ENCODE measurements around the gene WSCD2. TPM values are rescaled to one million over a fixed set of nuclear protein-coding genes. Genes with fewer than 3 reads are reported as not detected.

Gene WSCD2
- total RNA-seq, 1 donor from 2014 or later, result 0.04 TPM

DNA sequence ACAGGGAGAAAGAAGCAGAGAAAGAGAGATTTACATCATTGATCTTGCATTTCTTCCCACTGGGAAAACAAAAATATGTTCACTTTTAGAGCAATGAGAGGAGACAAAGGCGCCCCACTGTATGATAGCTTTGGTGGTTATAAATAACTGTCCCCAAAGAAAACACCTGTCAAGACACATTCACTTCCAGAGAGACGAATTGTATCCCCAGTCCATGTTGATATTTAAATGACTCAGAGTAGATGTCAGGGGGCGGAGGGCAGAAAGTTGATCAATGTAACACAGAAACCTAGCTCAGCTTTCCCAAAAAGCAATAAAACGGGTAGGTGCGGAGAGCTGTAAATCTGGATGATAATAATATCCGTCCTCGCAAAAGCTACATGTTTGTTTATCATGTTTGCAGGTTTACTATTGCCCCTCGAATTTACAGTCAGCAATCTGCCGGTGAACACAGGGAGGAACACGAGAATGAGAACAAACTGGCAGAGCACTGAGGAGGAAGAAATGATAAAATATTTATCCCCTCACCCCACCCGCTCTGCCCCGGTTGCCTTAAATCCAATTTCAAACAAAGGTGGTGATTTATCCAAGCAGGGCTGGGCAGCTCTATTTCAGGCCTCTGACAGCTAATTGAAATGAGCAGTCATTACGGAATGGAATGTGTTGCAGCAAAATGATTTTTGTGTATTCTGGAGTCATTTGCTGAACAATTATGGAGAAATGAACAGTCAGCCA lies 125.6 kb downstream of the WSCD2 start:
- Histone ChIP-seq H3K27me3 (ENCODE audit: control insufficient read depth, insufficient read depth, low read length) (peaks cover 14% of the 10 kb centered on the region), H3K4me3 (ENCODE audit: low read depth, low read length) (no peak overlapping the region), H3K36me3 (ENCODE audit: control insufficient read depth, insufficient read depth, low read length) (no peaks in the 10 kb centered on the region)
- TF ChIP-seq, protein P1, sequence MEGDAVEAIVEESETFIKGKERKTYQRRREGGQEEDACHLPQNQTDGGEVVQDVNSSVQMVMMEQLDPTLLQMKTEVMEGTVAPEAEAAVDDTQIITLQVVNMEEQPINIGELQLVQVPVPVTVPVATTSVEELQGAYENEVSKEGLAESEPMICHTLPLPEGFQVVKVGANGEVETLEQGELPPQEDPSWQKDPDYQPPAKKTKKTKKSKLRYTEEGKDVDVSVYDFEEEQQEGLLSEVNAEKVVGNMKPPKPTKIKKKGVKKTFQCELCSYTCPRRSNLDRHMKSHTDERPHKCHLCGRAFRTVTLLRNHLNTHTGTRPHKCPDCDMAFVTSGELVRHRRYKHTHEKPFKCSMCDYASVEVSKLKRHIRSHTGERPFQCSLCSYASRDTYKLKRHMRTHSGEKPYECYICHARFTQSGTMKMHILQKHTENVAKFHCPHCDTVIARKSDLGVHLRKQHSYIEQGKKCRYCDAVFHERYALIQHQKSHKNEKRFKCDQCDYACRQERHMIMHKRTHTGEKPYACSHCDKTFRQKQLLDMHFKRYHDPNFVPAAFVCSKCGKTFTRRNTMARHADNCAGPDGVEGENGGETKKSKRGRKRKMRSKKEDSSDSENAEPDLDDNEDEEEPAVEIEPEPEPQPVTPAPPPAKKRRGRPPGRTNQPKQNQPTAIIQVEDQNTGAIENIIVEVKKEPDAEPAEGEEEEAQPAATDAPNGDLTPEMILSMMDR (IDR thresholded peaks at IDR 0.05; ENCODE audit: insufficient read depth, low read length, poor library complexity, severe bottlenecking), result no peak
- no peak for DNase-seq (ENCODE audit: low read depth)

DNA sequence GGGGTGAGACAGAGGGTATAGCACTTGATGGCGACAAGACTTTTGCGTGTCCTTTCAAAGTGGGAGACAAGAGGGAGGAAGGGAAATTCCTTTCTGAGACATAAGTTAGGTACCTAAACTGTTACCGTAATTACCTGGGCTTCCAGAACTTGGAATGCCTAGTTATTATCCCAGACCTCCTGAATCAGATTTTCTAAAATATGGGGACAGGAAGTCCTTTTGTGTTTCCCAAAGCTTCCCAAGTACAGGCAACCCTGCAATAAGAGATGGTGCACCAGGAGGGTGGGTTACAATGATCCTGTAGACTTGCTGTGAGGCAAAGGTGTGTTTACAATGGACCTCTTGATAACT lies 126.1 kb downstream of the WSCD2 start:
- H3K4me3 ChIP-seq (ENCODE audit: low read depth, low read length), result no peak overlapping the region
- DNase-seq (ENCODE audit: low read depth), result no peak
- H3K27me3 ChIP-seq (ENCODE audit: control insufficient read depth, insufficient read depth, low read length), result peaks cover 14% of the 10 kb centered on the region
- H3K36me3 ChIP-seq (ENCODE audit: control insufficient read depth, insufficient read depth, low read length), result no peaks in the 10 kb centered on the region
- TF ChIP-seq, protein P1 (IDR thresholded peaks at IDR 0.05; ENCODE audit: insufficient read depth, low read length, poor library complexity, severe bottlenecking), result no peak

DNA sequence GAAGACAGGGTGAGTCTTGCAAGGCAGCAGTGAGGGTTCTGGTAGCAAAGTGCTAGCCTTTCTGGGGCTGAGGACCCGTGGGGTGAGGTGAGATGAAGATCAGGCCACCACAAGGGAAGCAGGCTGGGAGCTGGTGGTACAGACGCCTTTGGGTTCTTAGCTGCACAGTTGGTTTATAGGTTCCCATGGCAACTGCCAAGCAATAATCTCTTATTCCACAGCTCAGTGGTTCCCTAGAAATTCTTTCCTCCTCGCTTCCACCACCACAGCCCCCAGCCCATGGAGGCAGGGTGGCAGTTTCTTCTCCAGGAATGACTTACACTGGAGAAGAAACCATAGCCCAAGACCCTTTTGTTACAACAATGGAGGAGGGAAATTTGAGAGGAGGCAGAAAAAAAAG lies 127.9 kb downstream of the WSCD2 start:
- DNase-seq (ENCODE audit: low read depth), result no peak
- Histone ChIP-seq H3K4me3 (ENCODE audit: low read depth, low read length) (no peak overlapping the region), H3K36me3 (ENCODE audit: control insufficient read depth, insufficient read depth, low read length) (no peaks in the 10 kb centered on the region), H3K27me3 (ENCODE audit: control insufficient read depth, insufficient read depth, low read length) (peaks cover 5% of the 10 kb centered on the region)
- TF ChIP-seq, protein P1 (IDR thresholded peaks at IDR 0.05; ENCODE audit: insufficient read depth, low read length, poor library complexity, severe bottlenecking), result no peak

DNA sequence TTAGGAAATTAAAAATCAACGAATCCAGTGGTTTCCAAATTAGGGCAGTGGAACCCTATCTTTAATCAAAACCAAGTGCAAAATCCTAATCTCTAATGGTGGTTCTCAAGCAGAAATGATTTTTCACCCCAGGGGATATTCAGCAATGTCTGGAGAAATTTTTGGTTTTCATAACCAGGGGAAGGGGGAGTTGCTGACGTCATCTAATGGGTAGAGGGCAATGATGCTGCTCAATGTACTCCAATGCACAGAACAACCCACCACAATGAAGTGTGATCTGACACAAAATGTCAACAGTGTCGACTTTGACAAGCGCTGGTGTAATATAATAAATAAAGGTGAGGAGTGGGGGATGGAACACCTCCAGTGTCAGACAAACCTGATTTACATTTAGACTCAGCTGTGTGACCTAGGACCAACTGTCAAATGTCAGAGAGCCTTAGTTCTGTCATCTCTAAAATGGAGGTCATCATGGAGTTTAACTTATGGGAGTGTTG lies 128.6 kb downstream of the WSCD2 start:
- Histone ChIP-seq H3K4me3 (ENCODE audit: low read depth, low read length) (no peak overlapping the region), H3K36me3 (ENCODE audit: control insufficient read depth, insufficient read depth, low read length) (no peaks in the 10 kb centered on the region), H3K27me3 (ENCODE audit: control insufficient read depth, insufficient read depth, low read length) (peaks cover 5% of the 10 kb centered on the region)
- TF ChIP-seq, protein P1 (IDR thresholded peaks at IDR 0.05; ENCODE audit: insufficient read depth, low read length, poor library complexity, severe bottlenecking), result no peak
- DNase-seq (ENCODE audit: low read depth), result no peak

DNA sequence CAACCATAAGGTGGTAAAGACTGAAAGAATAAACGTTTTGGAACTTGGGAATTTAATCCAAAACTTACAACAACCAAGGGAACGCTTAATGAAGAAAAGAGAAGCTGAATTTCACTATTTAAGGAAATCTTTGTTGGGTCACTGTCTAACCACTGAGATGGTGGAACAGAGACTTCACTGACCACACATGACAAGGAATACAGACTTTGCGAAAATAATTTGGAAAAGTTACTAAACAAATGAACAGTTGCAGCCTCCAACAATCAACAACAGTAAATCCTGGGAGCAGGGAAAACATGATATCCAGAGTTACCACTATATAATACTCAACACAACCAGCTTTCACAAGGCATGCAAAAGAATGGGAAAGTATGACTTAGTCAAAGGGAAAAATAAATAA lies 131.0 kb downstream of the WSCD2 start:
- H3K4me3 ChIP-seq (ENCODE audit: low read depth, low read length), result no peak overlapping the region
- TF ChIP-seq, protein P1 (IDR thresholded peaks at IDR 0.05; ENCODE audit: insufficient read depth, low read length, poor library complexity, severe bottlenecking), result no peak
- no peak for DNase-seq (ENCODE audit: low read depth)
- H3K27me3 ChIP-seq (ENCODE audit: control insufficient read depth, insufficient read depth, low read length), result no peaks in the 10 kb centered on the region
- no peaks in the 10 kb centered on the region for H3K36me3 ChIP-seq (ENCODE audit: control insufficient read depth, insufficient read depth, low read length)

DNA sequence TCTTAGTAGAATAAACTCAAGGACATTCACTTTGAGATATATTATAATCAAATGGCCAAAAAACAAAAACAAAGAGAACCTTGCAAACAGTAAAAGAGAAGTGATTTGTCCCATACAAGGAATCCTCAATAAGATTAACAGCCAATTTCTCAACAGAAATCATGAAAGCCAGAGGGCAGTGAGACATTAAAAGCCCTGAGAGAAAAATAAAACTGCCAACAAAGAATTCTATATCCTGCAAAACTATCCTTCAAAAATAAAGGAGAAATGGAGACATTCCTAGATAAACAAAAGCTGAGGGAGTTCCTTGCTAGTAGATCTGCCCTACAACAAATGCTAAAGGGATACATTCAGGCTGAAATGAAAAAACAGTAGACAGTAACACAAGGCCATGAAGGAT lies 131.9 kb downstream of the WSCD2 start:
- no peaks in the 10 kb centered on the region for H3K36me3 ChIP-seq (ENCODE audit: control insufficient read depth, insufficient read depth, low read length)
- TF ChIP-seq, protein P1 (IDR thresholded peaks at IDR 0.05; ENCODE audit: insufficient read depth, low read length, poor library complexity, severe bottlenecking), result no peak
- DNase-seq (ENCODE audit: low read depth), result no peak
- no peak overlapping the region for H3K4me3 ChIP-seq (ENCODE audit: low read depth, low read length)
- no peaks in the 10 kb centered on the region for H3K27me3 ChIP-seq (ENCODE audit: control insufficient read depth, insufficient read depth, low read length)
